Stimulated activated CD8-positive, alpha-beta memory T cell treated with anti-CD3 and anti-CD28 coated beads, Interleukin-15, amount 100 ng/mL, for 48 hours (primary cell): ENCODE results near the gene ZSCAN20.
A peak's percentile ranks its signal among the peaks of the same experiment; 100 is the strongest.

Experiments used
- DNase-seq, 2 donors: peaks; one replicate each; pipeline ENCODE4 v3.0.0-alpha.2; 2020; ENCODE audit warnings: low read depth in 2 of 2

The ZSCAN20 gene

GRCh38 chr1:33472269-33472980, at the start of gene ZSCAN20:
Gene ZSCAN20 (plus strand): TSS chr1:33472645. CDS start chr1:33479289, 6,644 bp downstream.
- peak; percentile 84 to 88 for DNase-seq

GRCh38 chr1:33424205-33424604, 48.2 kb upstream of the ZSCAN20 start:
- DNase-seq: no peak

DNA sequence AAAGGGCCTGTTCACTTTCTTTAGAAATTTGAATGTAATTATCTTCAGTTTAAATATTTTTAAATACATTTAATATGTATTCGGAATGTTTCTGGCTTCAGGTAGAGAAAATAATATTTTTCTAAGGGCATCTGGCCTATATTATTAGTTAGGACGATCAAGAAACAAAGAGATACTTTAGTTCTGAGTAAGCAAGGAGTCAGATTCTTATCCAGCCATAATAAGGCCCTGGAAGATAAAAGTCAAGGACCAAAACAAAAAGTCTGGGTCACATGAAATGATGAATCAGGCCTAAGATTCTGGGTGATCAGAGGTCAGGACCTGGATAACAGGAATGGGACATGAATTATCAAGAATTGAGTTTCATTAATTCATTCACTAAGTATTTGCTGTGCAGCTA, 47.8 kb upstream of the ZSCAN20 start:
- DNase-seq: no peak

GRCh38 chr1:33425900-33426299, 46.5 kb upstream of the ZSCAN20 start:
- no peak for DNase-seq

- DNase-seq: no peak
These were observed 45.5 kb upstream of the ZSCAN20 start for GRCh38 chr1:33426916-33427315.

DNA sequence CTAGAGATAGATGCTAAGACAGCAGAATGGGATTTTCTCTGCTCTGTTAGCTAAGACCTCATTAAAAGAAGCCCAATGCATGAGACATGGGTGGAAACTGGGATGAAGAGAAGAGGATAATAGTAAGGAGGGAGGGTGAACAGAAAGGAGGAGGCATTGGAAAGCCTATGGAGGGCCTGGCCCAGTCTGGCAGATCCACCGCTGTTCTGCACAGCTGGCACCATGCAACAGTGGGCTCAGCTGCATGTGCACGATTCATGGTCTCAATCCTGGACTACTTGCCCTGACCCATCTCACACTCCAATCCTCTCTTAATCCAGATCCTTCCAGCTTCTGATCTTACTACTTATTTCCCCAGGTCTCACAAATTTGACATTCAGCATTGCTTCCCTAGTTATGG, 43.8 kb upstream of the ZSCAN20 start:
- DNase-seq: no peak

GRCh38 chr1:33429332-33429731, 43.1 kb upstream of the ZSCAN20 start:
- no peak for DNase-seq

DNA sequence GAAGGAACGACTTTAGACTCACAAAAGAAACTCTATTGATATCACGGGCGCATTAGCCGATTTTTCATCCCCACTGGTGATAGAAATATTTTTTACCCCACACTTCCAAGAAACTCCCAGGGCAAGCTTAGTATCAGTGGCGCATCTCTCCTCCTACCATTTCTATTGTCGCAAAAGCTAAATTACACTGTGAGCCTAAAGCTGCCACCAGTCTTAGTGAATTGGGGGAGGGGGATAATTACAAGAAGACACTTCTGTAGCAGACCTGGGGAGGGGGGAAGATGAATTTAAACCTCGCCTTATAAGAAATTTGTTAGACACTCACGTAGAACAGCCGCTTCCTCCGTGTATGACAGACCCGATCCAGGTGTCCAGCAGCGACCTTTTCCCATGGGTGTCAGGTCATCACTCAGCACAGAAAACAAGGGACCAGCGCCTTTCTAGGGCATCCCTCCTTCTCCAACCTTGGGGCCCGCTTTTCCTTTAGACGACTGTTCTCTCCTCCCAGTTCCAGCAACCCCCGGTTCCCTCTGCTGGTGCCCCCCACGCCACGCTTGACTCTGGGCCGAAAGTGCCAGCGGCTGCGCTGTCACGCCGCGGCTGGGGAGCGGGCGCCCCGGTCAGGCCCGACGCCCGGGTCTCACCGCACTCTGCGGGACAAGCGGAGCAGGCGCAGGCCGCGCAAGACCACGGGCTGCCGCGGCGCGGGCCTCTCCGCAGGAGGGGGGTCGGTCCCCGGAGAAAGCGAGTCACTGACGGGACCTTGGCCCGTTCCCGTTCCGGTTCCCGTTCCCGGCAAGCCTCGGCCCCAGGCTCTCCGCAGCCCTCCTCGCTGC, 42.4 kb upstream of the ZSCAN20 start:
- no peak for DNase-seq

- DNase-seq: peak; percentile 82 to 90
These were observed 41.5 kb upstream of the ZSCAN20 start, which contains the start of gene PHC2 for GRCh38 chr1:33430692-33431593. Gene PHC2 (minus strand): TSS chr1:33431095. CDS start chr1:33375539, 55,556 bp downstream.

GRCh38 chr1:33433509-33434362, 38.7 kb upstream of the ZSCAN20 start:
- DNase-seq: no peak

DNA sequence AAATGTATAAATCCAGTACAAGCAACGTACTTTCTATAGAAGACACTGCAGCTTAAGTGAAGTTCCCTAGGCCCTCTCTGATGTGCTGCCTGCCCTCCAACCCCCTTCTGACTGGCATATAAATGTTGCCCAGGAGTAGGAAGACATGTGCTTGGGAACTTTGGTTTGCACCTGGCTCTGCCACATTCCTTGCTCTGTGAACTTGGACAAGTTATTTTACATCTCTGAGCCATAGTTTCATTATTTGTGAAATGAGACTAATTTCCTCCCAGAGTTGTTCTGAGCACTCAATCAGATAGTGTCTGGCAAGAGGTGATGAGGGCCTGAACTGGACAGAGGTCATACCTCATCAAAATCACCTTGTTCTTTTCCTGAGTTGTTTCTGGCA, 38.1 kb upstream of the ZSCAN20 start:
- DNase-seq: no peak

DNA sequence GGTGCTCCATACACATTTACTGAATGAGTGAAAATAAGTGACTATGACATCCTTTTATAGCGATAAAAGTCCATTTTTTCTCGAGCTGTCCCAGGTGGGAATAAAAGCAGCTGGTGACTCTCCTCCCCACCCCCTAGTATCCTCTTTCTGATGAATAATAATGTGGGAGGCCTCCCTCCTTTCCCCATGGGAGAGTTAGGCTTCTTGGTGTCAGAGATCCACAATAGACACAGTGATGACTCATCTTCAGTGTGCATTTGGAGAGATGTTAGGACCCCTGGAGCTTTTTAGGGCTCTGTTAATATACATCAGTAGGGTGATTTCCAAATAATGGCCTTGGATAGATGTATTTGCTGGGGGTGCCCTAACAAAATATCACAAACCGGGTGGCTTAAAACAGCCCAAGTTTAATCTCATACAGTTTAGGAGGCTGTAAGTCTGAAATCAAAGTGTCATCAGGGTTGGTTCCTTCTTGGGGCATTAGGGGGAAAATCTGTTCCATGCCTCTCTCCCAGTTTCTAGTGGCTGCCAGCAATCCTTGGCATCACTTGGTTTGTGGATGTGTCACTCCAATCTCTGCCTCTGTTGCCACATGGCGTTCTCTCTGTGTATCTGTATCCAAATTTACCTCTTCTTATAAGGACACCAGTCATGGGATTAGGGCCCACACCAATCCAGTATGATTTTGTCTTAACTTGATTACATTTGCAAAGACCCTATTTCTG, 37.2 kb upstream of the ZSCAN20 start:
- DNase-seq: no peak

DNA sequence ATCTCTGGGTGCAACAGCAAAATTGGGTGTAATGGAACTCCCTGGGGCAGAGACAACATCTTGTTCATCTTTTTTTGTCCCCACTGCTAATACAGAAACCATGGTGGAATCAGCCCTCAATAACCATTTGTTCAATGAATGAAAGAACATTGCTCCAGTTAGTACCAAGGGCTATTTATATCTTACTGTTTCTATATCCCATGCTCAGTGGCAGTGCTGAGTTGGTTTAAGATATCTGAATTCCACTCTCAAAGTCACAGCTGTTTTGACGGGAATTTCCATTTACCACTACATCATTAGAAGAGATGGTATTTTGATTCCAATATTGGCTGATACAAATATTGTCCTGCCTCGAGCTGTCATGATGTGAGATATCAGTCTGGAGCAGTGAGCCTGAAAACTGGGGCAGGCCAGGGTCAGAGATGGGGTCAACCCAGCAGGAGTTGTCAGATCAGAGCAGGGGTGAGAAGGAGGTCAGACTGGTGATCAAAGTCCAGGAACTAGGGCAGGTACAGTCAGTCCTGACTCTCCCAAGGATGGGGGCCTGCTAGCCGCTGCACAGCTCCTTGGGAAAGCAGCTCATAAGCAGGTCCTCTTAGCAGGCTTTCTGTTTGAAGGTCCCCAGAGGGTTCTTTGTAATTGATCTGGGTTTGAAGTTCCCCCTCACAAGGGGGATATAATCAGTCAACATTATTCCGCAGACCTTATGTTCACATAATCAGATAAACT, 35.7 kb upstream of the ZSCAN20 start:
- DNase-seq: no peak

- DNase-seq: no peak
These were observed 33.9 kb upstream of the ZSCAN20 start for GRCh38 chr1:33438364-33439160.

GRCh38 chr1:33439662-33440061, 32.8 kb upstream of the ZSCAN20 start:
- no peak for DNase-seq

GRCh38 chr1:33441088-33441745, 31.2 kb upstream of the ZSCAN20 start:
- no peak for DNase-seq

GRCh38 chr1:33442141-33442540, 30.3 kb upstream of the ZSCAN20 start:
- no peak for DNase-seq

DNA sequence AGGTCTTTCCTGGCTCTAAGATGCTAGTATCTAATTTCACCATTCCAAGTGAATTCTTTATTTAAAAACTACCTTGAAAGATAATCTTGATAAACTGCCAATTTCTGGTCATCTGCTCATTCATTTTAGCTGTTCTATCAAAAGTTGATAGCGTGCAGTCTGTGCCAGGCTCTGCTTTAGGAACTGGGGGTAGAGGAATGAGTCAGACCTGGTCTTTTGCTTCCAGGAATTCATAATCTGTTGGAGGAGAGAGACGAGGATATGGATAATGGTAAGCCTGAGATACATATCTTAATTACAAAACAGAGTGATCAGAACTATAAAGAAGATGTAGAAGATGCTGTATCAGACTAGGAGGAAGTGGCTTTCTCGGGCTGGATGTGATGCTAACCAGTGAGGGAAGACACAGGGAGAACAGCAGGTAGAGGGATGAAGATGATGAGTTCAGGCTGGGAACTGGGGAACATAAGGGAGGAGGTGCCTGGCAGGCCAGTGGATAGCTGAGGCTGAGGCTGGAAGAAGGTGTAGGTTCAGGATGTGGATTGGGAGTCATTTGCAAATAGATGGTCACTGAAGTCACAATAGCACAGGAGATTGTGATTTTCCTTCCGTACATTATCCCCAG, 29.3 kb upstream of the ZSCAN20 start:
- no peak for DNase-seq
